Keratinocyte (primary cell): ENCODE measurements around the gene SERPINH1.

Experiments
- CTCF ChIP-seq, 3 experiments: IDR thresholded peaks in 1 of 3; conservative IDR thresholded peaks in 1 of 3; optimal IDR thresholded peaks in 1 of 3; 2 replicates in 2 of 3; 3 replicates in 1 of 3; pipeline versions ENCODE3 to v1.5.1; 2011; ENCODE audit warnings: low read length in 3 of 3, mild to moderate bottlenecking in 3 of 3, moderate library complexity in 2 of 3, control low read depth in 1 of 3, inconsistent platforms in 1 of 3; ENCODE audit not compliant: insufficient read depth in 2 of 3; ENCODE audit errors: extremely low read depth in 1 of 3
- EZH2 ChIP-seq: IDR thresholded peaks from one replicate; pipeline ENCODE4 v1.6.1; 2012; ENCODE audit warnings: inconsistent platforms, mild to moderate bottlenecking, low read length, moderate library complexity

GRCh38 chr11:75611823-75612222 lies 49.8 kb downstream of the SERPINH1 start:
- TF ChIP-seq CTCF (optimal IDR thresholded peaks at IDR 0.05 in 1 of 3, IDR thresholded peaks at IDR 0.05 in 1 of 3, conservative IDR thresholded peaks at IDR 0.05 in 1 of 3; ENCODE audit: extremely low read depth in 1 of 3, insufficient read depth in 2 of 3, low read length in 3 of 3): no peak
- TF ChIP-seq EZH2: no peak
